Pancreas (tissue), 10 donors: Measurements from ENCODE around the gene ZMIZ2. TPM values are rescaled to one million over a fixed set of nuclear protein-coding genes. Genes with fewer than 3 reads are reported as not detected.

Experiments used
- ATAC-seq, 4 donors: fragments of 200-7000 bp; cut with Tn5 transposase; one replicate each; pipeline versions ENCODE4 v1.8.0 to v1.9.1; 2020; ENCODE audit warnings: mild to moderate bottlenecking in 4 of 4, moderate library complexity in 4 of 4
- DNase-seq, 6 donors: peaks; one replicate each; pipeline ENCODE4 v3.0.0-alpha.2; 2020
- FAIRE-seq: peaks from 2 replicates; lab custom pipeline; 2012; peaks lifted over from hg19 to GRCh38; lab: Jason Lieb, UNC
- H3K27ac ChIP-seq, 4 donors: fragments of 200-600 bp; sonication (generic); 1 replicate in 3 of 4; 2 replicates in 1 of 4; pipeline versions ENCODE4 v1.5.0 to v1.8.0; 2020
- H3K27me3 ChIP-seq, 4 donors: fragments of 200-600 bp; one replicate each; pipeline ENCODE4 v1.8.0; 2021
- H3K36me3 ChIP-seq, 3 donors: fragments of 200-600 bp; sonication (generic) in 1 of 3; one replicate each; pipeline versions ENCODE4 v1.5.0 to v1.8.0; 2020 to 2021
- H3K4me1 ChIP-seq, 3 donors: fragments of 200-600 bp; one replicate each; pipeline ENCODE4 v1.8.0; 2021
- H3K4me3 ChIP-seq, 4 donors: fragments of 200-600 bp; sonication (generic) in 2 of 4; one replicate each; pipeline versions ENCODE4 v1.5.0 to v1.8.0; 2020 to 2021
- H3K9me3 ChIP-seq, 4 donors: fragments of 200-600 bp; one replicate each; pipeline ENCODE4 v1.8.0; 2021
- WGBS, 2 donors: extraction: QIAGEN DNeasy Blood & Tissue Kit; methylation state at CpG; one replicate each; pipeline ENCODE4 v1.1.7; 2013; 5-methylcytosine and 5-hydroxymethylcytosine counted together
- intact Hi-C, 3 donors: fragments of 100-400 bp; cut with DNase I; formaldehyde crosslinking; loops; one replicate each; pipeline versions ENCODE4 v1.11.1 to v1.14.2; 2022
- polyA plus RNA-seq, 2 donors: library from polyadenylated mRNA; stranded (reverse); fragments of 200-250 nt; gene quantifications; one replicate each; pipeline ENCODE4 v1.2.3, GENCODE V29; 2013
- total RNA-seq, 6 donors: library from RNA; stranded (reverse); fragmentation: NEBNext Ultra II Directional in 4 of 6; extraction: Animal tissue kit (Norgen Biotek cat#: 25700) in 4 of 6; gene quantifications; one replicate each; pipeline versions ENCODE4 v1.2.1 to v1.2.4, GENCODE V29; 2021 to 2023
- TF ChIP-seq, protein P1 (sequence below), 4 donors: fragments of 200-600 bp; sonication (generic) in 3 of 4; IDR thresholded peaks; one replicate each; pipeline versions ENCODE4 v1.5.0 to v1.8.0; 2021; ENCODE audit warnings: antibody characterized with exemption in 4 of 4
- donor health status: healthy with polysubstance abuse.
- donor health status: DM: no; HTN: no; CAD: no; lungs with moderate emphysema.
- donor health status: DM: no; HTN: no; CAD: no.
- donor health status: control.
- donor health status: control.
- donor health status: Bipolar disorder and iron deficiency.
- donor health status: DM: yes; HTN: yes; CAD: no.
- donor health status: DM: no; HTN: no; CAD: no.
- donor health status: DM: no; HTN: no; CAD: no.
- donor health status: DM: yes; HTN: yes; CAD: no.

Gene ZMIZ2
- total and polyA plus RNA-seq, 8 donors: 38.4 to 199 (median 58.1) TPM

- FAIRE-seq (no peak), DNase-seq (no peak), ATAC-seq (no peak)
- 62 to 76% methylated on average over 2 of the region's 2 CpGs for WGBS, 2 donors
- H3K36me3 ChIP-seq: no peaks in the 10 kb centered on the region
- H3K4me3 ChIP-seq: no peak overlapping the region
- no peaks in the 10 kb centered on the region for H3K4me1 ChIP-seq
- no peak overlapping the region for H3K27ac ChIP-seq
- TF ChIP-seq, protein P1, sequence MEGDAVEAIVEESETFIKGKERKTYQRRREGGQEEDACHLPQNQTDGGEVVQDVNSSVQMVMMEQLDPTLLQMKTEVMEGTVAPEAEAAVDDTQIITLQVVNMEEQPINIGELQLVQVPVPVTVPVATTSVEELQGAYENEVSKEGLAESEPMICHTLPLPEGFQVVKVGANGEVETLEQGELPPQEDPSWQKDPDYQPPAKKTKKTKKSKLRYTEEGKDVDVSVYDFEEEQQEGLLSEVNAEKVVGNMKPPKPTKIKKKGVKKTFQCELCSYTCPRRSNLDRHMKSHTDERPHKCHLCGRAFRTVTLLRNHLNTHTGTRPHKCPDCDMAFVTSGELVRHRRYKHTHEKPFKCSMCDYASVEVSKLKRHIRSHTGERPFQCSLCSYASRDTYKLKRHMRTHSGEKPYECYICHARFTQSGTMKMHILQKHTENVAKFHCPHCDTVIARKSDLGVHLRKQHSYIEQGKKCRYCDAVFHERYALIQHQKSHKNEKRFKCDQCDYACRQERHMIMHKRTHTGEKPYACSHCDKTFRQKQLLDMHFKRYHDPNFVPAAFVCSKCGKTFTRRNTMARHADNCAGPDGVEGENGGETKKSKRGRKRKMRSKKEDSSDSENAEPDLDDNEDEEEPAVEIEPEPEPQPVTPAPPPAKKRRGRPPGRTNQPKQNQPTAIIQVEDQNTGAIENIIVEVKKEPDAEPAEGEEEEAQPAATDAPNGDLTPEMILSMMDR (IDR thresholded peaks at IDR 0.05): no peak
- no peaks in the 10 kb centered on the region for H3K9me3 ChIP-seq
- intact Hi-C loops: no loop called here
- no peaks in the 10 kb centered on the region for H3K27me3 ChIP-seq
These were observed 70.6 kb downstream of the ZMIZ2 start for GRCh38 chr7:44819292-44819691.

Other genes with a start within 250 kb of the ZMIZ2 start
- under 1 TPM; 0.20 to 0.98 (median 0.60) TPM for gene NPC1L1, start 207.5 kb upstream of the ZMIZ2 start, total RNA-seq
- 1 to 10 TPM in 1 of 2 donors, under 1 TPM in 1; 0.61 to 3.4 TPM for gene NPC1L1, start 207.5 kb upstream of the ZMIZ2 start, polyA plus RNA-seq
- 10 to 100 TPM; 23.0 to 36.6 (median 27.3) TPM for gene DDX56, start 174.9 kb upstream of the ZMIZ2 start, total RNA-seq
- gene DDX56, start 174.9 kb upstream of the ZMIZ2 start, polyA plus RNA-seq: 100 to 1,000 TPM; 107 to 114 TPM
- 10 to 100 TPM; 38.2 to 53.0 (median 47.0) TPM for gene TMED4, start 166.6 kb upstream of the ZMIZ2 start, total RNA-seq
- 10 to 100 TPM; 32.3 to 55.9 TPM for gene TMED4, start 166.6 kb upstream of the ZMIZ2 start, polyA plus RNA-seq
- 10 to 100 TPM; 24.5 to 49.2 (median 33.7) TPM for gene OGDH, start 142.2 kb upstream of the ZMIZ2 start, total RNA-seq
- gene OGDH, start 142.2 kb upstream of the ZMIZ2 start, polyA plus RNA-seq: 10 to 100 TPM; 18.4 to 19.3 TPM
- 100 to 1,000 TPM; 281 to 533 (median 512) TPM for gene PPIA, start 47.8 kb downstream of the ZMIZ2 start, total RNA-seq
- 1,000 to 10,000 TPM; 1,017 to 1,024 TPM for gene PPIA, start 47.8 kb downstream of the ZMIZ2 start, polyA plus RNA-seq
- 10 to 100 TPM; 37.8 to 83.0 (median 56.1) TPM for gene H2AZ2, start 99.2 kb downstream of the ZMIZ2 start, total RNA-seq
- 10 to 100 TPM; 45.1 to 56.4 TPM for gene H2AZ2, start 99.2 kb downstream of the ZMIZ2 start, polyA plus RNA-seq
- 10 to 100 TPM in 2 of 6 donors, 1 to 10 TPM in 4; 6.6 to 14.7 (median 8.6) TPM for gene PURB, start 136.7 kb downstream of the ZMIZ2 start, total RNA-seq
- gene PURB, start 136.7 kb downstream of the ZMIZ2 start, polyA plus RNA-seq: 1 to 10 TPM; 3.6 to 8.0 TPM
- 1 to 10 TPM in 4 of 6 donors, under 1 TPM in 2; 0.28 to 3.1 (median 1.1) TPM for gene MYO1G, start 230.2 kb downstream of the ZMIZ2 start, total RNA-seq
- 1 to 10 TPM; 1.1 to 1.5 TPM for gene MYO1G, start 230.2 kb downstream of the ZMIZ2 start, polyA plus RNA-seq